Fibroblast of skin of right quadriceps (primary cell): ENCODE data around the gene SERPINA4.
"Not testable (repeated sequence)": the region's sequence is repeated elsewhere in the genome, so short reads cannot be mapped to it uniquely, and the experiment has no call there.

Experiments
- DNase-seq: peaks from one replicate; pipeline ENCODE4 v3.0.0-alpha.2; 2013

Gene SERPINA4

DNA sequence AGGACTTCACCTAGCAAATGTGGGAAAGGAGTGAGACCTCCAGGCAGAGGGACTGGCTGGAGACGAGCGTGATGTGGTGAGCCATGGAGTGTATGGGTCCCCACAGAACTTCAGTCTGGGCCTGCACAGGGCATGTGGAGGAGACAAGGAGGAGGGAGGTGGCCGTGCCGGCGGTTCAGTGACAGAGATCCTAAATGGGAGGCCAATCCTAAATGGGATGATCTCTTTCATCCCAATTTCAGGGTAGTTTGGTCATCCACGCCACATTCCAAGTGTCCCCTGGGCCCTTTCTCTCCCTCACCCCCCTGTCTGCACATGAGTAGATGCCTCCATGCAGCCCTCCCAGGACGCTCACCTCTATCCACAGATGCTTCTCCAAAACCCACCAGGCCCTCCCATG, 33.2 kb downstream of the SERPINA4 start:
- no peak for DNase-seq

DNA sequence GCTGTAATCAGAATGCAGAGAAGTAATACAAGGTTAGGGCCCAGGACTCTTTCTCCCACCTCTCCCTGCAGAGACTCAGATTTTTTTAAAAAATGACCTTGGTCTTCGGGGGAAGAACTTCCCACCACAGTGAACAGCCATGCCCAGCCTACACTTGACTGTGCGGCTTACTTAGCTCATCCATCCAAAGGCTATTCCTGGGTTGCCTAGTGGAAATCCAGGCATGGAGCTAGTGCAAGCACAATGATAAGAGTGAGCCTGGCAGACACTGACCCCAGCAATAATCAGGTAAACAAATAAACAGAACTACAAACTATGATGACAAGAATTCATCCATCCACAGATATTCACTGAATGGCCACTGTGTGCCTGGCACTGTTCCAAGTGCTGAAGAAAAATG, 34.7 kb downstream of the SERPINA4 start:
- DNase-seq: no peak

DNA sequence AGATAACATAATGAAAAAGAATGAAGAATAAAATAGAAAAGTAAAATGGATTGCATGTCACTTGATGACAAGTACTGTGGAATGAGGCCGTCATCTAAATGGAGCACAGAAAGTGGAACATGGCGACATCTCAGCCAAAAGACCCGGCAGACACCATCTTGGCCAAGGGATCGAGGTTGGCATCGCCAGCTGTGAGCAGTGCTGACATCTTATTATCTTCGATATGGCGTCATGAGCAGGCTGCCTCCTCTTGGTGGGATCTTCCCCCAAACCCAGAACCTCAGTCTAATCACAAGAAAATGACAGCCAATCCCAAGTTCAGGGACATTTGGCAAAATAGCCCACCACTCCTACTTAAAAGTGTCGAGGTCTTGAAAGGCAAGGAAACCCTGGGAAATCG, 35.1 kb downstream of the SERPINA4 start:
- DNase-seq: no peak

DNA sequence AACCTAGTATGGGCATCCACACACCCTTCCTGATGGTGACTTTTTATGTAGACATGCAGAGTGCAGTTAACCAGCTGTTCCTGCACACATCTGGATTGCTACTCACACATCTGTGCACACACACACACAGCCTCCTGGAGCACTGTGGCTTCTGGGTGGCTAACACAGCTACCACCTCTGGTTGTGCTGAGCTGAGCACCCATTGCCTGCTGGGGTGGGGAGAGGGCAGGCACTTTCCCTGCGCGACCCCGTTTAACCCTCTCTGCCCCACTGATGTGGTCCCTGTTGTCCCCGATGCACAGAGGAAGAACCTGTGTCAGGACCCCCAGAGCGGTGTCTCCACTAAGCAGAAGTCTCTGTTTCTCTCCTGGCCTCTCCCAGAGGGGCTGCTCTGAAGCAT, 36.5 kb downstream of the SERPINA4 start:
- DNase-seq: no peak

DNA sequence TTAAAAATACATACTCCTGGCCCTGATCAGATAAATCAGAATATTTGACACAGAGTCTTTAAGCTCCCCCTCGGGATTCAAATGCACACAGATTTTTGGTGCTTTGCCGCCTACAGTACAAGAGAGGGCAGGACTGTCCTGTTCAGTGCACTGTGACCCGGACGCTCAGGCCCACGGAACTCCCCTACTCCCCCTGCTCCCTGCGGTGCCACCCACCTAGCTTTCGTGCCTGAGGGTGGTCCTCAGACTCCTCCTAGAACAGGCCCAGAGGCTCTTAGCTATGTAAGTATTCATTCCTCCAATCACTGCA, 37.2 kb downstream of the SERPINA4 start:
- no peak for DNase-seq

DNA sequence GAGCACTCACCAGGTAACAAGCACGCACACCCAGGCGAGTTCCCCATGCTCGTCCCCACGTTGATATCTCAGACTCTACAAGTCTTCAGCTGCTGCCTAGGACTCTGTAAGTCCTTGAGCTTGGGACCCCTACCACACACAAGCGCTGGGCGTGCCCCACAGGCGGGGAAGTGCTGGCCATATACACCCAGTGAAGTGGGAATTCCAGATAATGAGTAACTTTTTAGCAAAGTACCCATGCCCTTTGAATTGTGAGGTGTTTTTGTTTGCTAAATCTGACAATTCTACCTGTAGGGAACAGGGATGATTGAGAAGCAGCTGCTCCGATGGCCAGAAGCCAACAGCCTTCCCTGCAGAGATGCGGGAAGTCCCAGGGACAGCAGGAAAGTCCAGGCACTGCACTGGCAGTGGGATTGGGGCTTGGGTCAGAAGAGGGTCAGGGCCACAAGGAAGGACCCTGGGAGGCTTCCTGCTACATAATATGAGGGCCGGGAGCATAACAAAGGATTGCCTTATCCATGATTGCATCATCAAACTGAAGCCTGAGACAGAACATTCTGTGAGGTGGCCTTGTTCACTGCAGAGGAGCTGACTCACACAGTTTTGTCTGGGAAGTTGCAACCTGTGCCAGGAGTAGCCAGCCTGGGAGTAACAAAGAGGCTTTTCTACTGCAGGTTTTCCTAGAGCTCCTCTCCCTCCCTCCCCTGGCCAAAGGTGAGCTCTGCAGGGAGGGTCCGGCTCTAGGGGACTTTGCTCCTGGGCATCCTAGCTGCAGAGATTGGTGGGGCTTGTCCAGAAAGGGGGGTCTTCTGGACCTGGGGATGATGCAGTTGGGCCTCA, 37.8 kb downstream of the SERPINA4 start:
- DNase-seq: peak; percentile 94

DNA sequence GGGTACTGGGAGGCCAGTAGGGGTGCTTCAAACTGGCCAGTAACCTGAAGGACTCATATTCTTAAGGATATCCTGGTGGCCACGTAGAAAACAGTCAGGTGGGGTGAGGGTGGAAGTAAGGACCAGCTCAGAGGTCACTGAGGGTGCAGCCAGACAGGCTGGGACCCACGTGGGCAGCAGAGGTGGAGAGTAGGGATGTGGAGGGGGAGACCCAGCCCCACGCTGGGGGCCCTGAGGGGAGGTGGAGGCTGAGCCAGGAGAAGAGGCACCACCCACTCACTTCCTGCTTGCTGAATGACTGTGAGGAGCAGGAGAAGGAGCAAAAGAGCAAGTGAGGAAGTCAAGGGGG, 38.4 kb downstream of the SERPINA4 start:
- no peak for DNase-seq

DNA sequence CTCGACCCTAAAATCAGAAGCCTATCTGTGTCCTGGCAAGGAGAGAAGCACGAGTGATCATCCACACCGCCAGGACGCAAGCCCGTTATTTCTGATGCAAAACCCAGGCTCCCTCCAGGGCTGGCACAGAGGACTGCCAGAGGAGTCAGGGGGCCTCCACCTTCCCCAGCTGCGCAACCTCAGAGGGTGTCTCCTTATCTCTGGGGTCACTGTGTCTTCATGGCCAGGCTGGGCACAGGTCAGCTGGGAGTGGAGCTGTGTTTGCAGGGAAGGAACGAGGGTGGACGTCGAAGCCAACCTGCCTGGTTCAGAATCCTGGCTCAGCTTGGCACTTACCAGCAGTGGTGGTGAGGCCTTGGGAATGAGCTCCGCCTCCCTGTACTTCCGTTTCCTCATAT, 38.9 kb downstream of the SERPINA4 start:
- DNase-seq: no peak

DNA sequence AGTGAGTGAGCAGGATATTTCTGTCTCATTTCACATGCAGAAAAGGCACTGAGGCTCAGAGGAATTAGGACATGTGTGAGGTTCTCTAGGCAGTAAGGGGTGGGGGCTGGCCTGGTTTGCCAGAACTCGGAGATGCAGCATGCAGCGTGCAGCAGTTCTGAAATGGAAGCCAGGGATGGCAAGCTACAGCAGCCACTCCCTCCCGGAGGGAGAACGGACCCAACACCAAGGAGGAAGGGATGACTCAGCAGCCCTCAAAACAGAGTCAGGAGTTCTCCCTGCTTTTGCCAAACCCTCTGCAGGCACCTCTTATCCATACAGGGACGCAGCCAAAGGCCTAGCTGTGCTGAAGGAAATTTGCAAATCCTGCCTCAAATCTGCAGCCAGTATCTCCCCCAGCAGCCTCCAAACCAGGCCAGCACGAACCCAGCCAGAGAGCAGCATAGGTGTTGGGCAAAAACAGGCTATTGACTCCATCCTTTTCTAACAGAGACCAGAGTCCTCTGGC, 40.7 kb downstream of the SERPINA4 start:
- peak; percentile 86 for DNase-seq

DNA sequence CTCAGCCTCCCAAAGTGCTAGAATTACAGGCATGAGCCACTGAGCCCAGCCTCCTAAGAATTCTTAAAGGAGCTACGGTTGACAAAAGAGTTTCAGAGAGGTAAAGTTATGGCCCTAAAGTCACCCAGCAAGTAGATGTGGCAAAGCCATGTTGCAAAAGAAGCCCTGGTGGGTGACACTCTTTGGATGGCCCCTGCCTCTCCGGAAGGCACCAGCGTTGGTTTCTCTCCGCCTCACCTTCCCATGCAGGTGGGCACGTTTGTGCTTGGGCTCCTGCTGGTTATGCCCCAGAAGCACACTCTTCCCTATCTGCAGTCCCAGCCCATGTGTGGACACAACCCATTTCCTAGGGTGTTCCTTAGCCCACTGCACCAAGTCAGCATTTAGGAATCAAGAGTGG, 41.5 kb downstream of the SERPINA4 start:
- no peak for DNase-seq

DNA sequence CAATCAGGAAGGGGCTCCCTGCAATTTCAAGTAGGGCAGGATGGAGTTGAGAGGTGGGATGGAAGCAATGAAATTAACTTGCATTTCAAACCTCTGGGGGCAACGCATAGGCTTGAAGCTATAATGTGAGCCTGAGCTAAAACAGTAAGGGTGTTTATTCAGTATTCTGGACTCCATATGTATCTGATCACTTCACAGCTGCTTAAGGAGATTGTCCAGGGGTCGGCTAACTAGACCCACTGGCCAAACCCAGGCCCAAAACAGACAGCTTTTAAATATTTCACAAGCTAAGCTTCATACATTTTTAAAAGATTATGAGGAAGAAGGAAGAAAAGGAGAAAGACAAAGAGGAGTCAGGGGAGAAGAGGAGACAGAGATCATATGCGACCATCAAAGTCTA, 44.1 kb downstream of the SERPINA4 start:
- no peak for DNase-seq

DNA sequence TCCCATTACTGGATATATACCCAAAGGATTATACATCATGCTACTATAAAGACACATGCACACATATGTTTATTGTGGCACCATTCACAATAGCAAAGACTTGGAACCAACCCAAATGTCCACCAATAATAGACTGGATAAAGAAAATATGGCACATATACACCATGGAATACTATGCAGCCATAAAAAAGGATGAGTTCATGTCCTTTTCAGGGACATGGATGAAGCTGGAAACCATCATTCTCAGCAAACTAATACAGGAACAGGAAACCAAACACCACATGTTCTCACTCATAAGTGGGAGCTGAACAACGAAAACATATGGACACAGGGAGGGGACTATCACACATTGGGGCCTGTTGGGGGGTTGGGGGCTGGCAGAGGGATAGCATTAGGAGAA, 47.7 kb downstream of the SERPINA4 start:
- DNase-seq: not testable (repeated sequence)

DNA sequence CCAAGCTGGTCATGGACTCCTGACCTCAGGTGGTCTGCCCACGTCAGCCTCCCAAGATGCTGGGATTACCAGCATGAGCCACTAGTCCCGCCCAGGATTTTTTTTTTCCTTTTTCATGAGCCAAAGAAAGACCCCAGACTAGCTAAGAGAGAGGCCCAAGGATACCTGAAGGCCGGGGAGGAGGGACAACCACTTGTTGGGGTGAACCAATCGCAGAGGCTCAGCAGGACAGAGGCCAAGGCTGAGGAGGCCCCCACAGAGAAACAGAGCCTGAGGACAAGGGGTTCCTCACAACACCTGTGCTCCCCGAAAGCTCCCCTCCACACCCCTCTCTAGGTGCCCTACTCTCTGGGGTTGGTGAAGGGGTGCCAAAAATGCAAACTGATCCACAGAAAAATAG, 49.9 kb downstream of the SERPINA4 start:
- DNase-seq: no peak

DNA sequence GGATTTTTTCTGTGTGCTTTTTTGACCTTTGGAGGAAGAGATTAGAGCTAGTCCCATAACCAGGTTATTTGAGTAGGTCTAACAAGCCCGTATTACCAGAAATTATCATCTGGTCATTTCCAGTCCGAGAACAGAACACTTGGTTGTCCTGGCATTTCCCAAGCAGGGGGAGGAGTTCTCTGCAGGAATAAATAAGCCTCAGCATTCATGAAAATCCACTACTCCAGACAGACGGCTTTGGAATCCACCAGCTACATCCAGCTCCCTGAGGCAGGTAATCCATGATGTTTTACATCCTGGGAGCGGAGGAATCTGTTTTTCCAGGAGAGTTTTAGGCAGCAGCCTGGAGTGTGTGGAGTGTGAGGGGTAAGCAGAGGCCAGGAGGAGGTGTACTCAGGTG, 50.9 kb downstream of the SERPINA4 start, which contains the start of gene SERPINA3:
SERPINA3 (plus strand) TSS at position 218 of the 400 bp plus-strand sequence. CDS start 2,051 bp downstream, outside the sequence.
- DNase-seq: no peak

DNA sequence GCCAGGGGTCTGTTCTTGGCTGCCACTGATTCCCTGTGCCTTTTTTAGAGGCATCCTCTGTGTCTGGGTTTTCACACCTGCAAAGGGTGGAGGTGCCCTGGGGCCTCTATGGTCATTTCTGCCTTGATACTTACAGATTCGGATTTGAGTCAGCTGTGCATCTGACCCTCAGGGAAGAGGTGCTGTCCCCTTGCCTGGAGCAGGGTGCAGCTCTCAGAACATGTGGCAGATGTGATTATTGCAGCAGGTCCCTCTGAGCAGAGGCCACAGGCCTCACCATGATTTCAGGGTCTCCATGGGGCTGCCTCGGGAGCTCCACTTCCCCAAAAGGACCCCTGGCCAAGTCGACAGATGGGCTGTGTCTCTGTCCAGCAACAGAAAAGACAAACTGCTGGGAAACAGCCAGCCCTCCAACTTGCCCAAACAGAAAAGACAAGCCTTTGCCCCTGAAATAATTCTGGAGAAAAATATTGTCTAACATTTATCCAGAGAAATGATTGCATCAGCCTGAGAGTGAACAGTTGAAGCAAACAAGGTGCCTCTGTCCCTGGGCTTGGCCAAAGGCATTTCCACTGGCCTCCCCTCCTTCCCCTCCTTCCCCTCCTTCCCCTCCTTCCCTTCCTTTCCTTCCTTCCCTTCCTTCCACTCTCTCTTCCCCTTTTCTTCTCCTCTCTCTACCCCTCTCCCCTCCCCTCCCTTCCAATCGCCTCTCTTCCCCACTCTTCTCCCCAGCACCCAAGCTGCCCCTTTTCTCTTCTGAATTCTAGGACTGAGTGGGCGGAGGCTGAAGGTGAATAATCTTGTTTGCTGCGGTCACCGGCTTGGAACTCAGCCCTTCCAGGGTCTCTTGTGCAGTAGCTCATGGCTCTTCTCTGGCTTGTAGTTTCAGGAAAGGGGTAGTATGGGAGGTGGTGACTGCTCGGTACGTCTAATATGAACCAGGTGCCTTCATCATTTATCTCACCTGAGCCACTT, 51.6 kb downstream of the SERPINA4 start:
- DNase-seq: no peak

DNA sequence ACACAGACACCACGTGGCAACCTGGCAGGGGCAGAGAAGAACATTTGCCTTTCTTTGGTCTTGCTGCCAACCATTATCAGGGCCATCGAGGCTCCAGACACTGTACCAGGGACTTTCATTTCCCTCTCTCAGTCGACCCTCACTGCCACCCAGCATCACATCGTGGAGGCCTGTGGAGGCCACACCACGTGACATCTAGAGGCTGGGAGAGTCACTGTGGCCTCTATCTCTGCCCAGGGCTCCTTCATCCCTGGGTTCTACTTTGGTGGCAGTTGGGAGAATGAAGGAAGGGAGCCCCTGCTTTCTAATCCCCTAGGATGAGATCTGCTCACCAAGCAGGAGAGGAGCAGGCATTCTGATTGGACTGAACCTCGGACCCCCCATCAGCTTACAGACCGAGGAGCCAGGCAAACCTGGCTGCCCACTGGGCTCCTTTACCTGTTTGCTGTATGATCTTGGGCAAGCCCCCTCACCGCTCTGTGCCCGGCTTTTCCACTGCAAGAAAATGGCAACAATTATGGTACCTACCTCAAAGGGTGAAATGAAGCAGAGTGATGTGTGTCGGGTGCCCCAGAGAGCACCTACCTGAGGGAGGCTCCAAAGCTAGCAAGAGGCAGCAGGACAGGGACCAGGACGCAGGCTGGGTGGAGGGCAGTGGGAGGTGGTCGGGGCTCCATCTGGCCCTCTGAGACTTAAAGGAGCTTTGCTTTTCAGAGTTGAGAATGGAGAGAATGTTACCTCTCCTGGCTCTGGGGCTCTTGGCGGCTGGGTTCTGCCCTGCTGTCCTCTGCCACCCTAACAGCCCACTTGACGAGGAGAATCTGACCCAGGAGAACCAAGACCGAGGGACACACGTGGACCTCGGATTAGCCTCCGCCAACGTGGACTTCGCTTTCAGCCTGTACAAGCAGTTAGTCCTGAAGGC, 52.7 kb downstream of the SERPINA4 start:
- no peak for DNase-seq

DNA sequence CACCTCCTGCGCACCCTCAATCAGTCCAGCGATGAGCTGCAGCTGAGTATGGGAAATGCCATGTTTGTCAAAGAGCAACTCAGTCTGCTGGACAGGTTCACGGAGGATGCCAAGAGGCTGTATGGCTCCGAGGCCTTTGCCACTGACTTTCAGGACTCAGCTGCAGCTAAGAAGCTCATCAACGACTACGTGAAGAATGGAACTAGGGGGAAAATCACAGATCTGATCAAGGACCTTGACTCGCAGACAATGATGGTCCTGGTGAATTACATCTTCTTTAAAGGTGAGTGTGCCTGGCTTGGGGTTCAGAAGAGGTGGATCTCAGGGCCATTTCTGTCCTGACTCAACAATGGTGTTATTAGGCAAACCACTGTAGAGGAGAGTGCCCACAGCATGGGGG, 53.6 kb downstream of the SERPINA4 start:
- no peak for DNase-seq

DNA sequence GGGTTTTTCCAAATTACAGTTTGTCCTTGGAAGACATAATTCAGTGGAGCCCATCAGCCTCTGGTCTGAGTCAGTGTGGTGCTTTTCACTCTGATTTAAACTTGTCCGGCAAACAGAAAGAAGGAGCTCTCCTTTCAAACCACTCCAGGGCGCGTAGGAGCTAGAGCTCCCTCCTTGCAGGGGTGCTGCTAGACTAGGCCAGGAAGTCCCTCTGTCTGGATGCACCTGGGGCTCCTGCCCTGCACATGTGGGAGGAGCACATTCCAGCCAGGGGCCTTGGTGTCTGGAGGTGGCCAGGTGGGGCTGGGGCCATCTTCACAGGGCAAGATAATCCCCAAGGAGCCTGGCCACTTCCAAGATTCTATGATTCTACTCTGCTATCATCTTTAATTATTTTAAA, 54.0 kb downstream of the SERPINA4 start:
- DNase-seq: no peak

DNA sequence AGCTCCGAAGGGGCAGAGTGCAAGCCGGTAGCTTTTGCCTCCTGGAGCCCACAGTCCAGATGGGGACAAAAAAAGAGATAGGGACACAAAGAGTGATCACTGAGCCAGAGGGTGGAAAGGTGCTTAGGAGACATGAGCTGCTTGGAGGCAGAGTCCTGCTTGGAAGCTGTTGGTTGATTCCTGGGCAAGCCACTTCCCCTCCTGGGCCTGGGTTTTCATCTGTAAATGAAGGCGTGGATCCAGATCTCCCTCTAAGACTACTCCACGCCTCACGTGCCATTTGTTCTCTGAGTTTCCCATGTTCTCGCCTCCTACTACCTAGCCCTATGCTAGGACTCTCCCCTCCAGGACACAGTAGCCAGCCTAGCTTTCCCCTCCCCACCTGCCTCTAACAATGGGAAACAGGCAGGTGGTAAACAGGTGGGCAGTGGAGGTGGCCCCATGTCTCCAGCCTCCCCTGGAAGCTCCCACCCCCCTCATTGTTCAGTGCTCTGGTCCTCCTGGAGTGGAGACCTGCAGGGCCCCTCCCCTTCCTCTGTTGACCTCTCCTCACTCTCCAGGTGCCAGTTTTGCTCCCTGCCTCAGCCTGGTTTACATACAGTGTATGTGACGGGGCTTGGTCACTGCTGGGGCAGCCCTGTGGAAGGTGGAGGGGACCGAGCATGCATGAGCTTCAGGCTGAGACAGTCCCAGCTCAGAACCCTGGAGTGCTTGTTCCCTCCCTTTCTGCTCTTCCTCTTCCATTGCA, 54.8 kb downstream of the SERPINA4 start:
- DNase-seq: no peak

DNA sequence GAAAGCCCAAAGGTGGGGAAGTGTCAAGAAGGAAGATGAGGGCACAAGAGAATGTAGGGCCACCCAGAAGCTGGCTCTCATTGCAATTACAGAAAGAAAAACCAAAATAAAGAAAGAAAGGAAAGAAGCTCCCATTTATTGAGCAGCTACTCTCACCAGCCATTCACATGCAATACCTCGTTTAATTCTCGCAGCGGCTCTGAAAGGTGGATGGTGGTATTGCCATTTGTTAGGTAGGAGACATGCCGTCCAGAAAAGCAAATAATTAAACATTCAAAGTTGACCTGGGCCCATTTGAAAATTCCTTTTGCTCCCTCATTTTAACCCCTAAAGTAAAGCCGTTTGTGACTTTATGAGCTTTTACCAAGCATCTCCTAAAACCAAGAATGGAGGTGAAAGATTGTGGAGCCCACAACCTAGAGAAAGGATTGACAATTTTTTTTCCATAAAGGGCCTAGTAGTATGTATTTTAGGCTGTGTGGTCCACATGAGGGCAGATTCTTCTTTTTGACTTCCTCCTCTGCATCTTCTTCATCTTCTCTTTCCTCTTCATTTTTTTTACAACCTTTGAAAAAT, 56.2 kb downstream of the SERPINA4 start:
- no peak for DNase-seq

DNA sequence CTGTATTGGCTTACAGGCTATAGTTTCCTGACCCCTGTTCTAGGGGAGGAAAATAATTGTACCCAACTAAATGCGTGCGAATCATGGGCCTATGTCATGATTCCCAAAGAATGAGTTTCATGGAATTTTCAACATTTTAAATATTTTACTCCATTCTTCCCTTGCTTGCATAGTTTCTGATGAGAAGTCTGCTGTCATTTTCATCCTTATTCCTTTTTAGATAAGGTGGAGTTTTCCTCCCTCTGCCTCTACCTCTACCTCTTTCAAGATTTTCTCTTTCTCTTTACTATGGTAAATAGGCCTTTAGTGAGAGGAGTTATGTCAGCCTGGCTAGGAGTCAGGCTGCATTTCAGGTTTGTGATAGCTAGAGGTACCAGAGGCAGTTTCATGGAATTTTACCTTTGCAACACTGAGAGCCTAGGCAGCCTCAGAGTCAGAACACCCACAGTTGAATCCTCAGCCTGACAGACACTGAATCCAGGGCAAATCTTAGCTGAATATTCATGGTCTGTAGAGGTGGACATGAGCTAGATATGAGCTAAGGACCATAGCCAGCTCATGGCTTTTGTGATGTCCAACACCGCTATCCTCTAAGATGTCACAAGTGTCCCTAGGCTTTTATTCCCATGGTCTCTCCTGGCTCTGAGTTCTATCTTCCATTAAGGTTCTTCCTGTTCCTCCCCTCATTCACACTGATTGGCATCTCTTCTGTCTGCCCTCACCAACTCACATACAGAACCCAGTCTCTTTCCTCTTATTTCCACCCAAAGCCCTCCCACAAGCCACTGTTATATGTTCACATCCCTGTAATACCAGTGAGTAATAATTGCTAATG, 57.0 kb downstream of the SERPINA4 start:
- no peak for DNase-seq
